HL-60 (cell line): ENCODE results near the gene DPYSL4.

Experiments
- DNase-seq, 2 experiments: peaks; one replicate each; pipeline ENCODE4 v3.0.0-alpha.2; 2010 to 2020; ENCODE audit warnings: low read depth in 1 of 2, low spot score in 1 of 2
- H3K27ac ChIP-seq: fragments of 250-450 bp; sonication (Bioruptor Pico); replicated peaks from 2 replicates; pipeline ENCODE4 v1.5.1; 2020; ENCODE audit warnings: mild to moderate bottlenecking, moderate library complexity
- H3K27me3 ChIP-seq: fragments of 250-450 bp; sonication (Bioruptor Pico); 2 replicates; pipeline ENCODE4 v1.5.1; 2021; ENCODE audit warnings: mild to moderate bottlenecking, moderate library complexity; ENCODE audit not compliant: insufficient read depth, poor library complexity, severe bottlenecking
- H3K4me3 ChIP-seq: replicated peaks from 2 replicates; pipeline ENCODE4 v1.5.1; 2011; ENCODE audit warnings: mild to moderate bottlenecking, control low read depth, low read length; ENCODE audit not compliant: insufficient read depth
- GABPA ChIP-seq: IDR thresholded peaks from 2 replicates; pipeline ENCODE4 v1.6.1; 2012; ENCODE audit warnings: low read depth
- POLR2AphosphoS5 ChIP-seq: IDR thresholded peaks from 2 replicates; pipeline ENCODE4 v1.6.1; 2012; ENCODE audit warnings: low read depth
- REST ChIP-seq: IDR thresholded peaks from 2 replicates; pipeline ENCODE4 v1.6.1; 2012; ENCODE audit warnings: low read depth; ENCODE audit not compliant: insufficient replicate concordance
- SPI1 ChIP-seq: IDR thresholded peaks from 2 replicates; pipeline ENCODE4 v1.6.1; 2012; ENCODE audit warnings: low read depth, mild to moderate bottlenecking, borderline replicate concordance
- TF ChIP-seq, protein P1 (sequence below): IDR thresholded peaks from one replicate; pipeline ENCODE4 v1.5.1; 2011; ENCODE audit warnings: low read length, control low read depth, inconsistent platforms; ENCODE audit not compliant: insufficient read depth

Gene DPYSL4

GRCh38 chr10:132162590-132163277 lies 24.0 kb upstream of the DPYSL4 start:
- Histone ChIP-seq H3K27ac (no peak overlapping the region), H3K4me3 (no peak overlapping the region), H3K27me3 (peaks cover 2% of the 10 kb centered on the region)
- no peak for DNase-seq
- no peak for TF ChIP-seq SPI1
- TF ChIP-seq POLR2AphosphoS5 = no peak
- TF ChIP-seq, protein P1, sequence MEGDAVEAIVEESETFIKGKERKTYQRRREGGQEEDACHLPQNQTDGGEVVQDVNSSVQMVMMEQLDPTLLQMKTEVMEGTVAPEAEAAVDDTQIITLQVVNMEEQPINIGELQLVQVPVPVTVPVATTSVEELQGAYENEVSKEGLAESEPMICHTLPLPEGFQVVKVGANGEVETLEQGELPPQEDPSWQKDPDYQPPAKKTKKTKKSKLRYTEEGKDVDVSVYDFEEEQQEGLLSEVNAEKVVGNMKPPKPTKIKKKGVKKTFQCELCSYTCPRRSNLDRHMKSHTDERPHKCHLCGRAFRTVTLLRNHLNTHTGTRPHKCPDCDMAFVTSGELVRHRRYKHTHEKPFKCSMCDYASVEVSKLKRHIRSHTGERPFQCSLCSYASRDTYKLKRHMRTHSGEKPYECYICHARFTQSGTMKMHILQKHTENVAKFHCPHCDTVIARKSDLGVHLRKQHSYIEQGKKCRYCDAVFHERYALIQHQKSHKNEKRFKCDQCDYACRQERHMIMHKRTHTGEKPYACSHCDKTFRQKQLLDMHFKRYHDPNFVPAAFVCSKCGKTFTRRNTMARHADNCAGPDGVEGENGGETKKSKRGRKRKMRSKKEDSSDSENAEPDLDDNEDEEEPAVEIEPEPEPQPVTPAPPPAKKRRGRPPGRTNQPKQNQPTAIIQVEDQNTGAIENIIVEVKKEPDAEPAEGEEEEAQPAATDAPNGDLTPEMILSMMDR = no peak
- no peak for TF ChIP-seq REST
- no peak for TF ChIP-seq GABPA

DNA sequence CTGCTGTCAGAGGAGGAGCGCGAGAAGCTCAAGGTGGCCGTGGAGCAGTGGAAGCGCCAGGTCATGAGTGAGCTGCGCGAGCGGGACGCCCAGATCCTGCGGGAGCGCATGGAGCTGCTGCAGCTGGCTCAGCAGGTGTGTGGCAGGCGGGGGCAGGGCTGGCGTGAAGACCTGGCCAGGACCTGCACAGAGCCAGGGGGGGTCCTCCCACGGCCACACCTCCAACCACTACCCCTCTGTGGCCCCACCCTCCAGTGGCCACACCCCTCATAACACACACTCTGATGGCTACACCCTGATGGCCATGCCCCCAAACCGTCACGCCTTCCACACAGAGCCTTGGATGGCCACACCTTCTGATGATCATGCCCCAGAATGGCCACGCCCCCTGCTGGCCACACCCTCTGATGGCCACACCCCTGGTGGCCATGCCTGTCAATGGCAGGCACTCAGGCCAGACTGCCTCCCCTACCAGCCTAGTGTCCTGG lies 23.4 kb upstream of the DPYSL4 start:
- TF ChIP-seq GABPA = no peak
- TF ChIP-seq, protein P1 = no peak
- no peak for TF ChIP-seq REST
- no peak for TF ChIP-seq SPI1
- DNase-seq = no peak
- Histone ChIP-seq H3K27ac (no peak overlapping the region), H3K27me3 (peaks cover 2% of the 10 kb centered on the region), H3K4me3 (no peak overlapping the region)

- Histone ChIP-seq H3K4me3 (no peak overlapping the region), H3K27me3 (peaks cover 2% of the 10 kb centered on the region), H3K27ac (no peak overlapping the region)
- no peak for TF ChIP-seq GABPA
- TF ChIP-seq, protein P1 = no peak
- no peak for TF ChIP-seq SPI1
- no peak for TF ChIP-seq POLR2AphosphoS5
- no peak for TF ChIP-seq REST
- no peak for DNase-seq
These were observed 22.8 kb upstream of the DPYSL4 start for GRCh38 chr10:132163826-132164515.
